Ovary (tissue), 3 donors: ENCODE measurements around the gene DMXL2.

Experiments
- CTCF ChIP-seq, 3 donors: fragments of 450-650 bp in 2 of 3; fragments of 200-600 bp in 1 of 3; IDR thresholded peaks; one replicate each; pipeline versions ENCODE4 v1.5.1 to v1.8.0; 2016 to 2022; ENCODE audit warnings: antibody characterized with exemption in 3 of 3, mild to moderate bottlenecking in 1 of 3
- EP300 ChIP-seq: sonication (generic); formaldehyde crosslinking; IDR thresholded peaks from one replicate; pipeline ENCODE4 v1.6.1; 2017; ENCODE audit warnings: antibody characterized with exemption
- POLR2A ChIP-seq: fragments of 450-650 bp; IDR thresholded peaks from one replicate; pipeline ENCODE4 v1.6.1; 2017; ENCODE audit warnings: antibody characterized with exemption, mild to moderate bottlenecking, moderate library complexity
- donor health status: DM: no; HTN: no; CAD: no.

- TF ChIP-seq CTCF (IDR thresholded peaks at IDR 0.05) (no peak), POLR2A (no peak), EP300 (no peak)
These were observed 184.0 kb downstream of the DMXL2 start for GRCh38 chr15:51438526-51438925.
